GM19238 (cell line): Measurements from ENCODE around the gene EBF3.

ENCODE experiments used
- DNase-seq: peaks from one replicate; pipeline ENCODE4 v3.0.0; 2011; ENCODE audit warnings: low spot score; ENCODE audit not compliant: insufficient read length

Gene EBF3

DNA sequence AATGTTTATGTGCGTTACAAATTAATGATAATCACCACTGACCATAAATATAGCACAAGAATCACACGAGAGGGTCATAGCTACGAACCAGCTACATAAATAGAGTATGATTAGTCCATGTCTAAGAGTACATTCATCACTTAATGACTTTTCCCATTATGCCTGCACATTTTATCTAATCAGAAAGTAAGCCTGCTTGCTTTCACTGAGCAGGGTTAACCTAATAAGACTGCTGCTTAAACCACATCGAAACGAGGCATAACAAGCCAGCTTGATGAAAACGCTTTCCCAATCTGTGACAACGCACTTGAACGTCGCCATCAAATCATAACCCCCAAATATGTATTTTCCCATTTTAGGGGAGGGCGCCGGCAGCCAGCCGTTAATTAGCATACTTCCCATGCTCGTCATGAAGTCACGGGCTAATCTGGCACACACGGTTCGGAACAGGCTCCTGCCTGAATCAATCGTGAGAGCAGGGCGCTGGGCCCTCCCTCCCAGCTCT lies 71.5 kb downstream of the EBF3 start:
- DNase-seq = no peak

DNA sequence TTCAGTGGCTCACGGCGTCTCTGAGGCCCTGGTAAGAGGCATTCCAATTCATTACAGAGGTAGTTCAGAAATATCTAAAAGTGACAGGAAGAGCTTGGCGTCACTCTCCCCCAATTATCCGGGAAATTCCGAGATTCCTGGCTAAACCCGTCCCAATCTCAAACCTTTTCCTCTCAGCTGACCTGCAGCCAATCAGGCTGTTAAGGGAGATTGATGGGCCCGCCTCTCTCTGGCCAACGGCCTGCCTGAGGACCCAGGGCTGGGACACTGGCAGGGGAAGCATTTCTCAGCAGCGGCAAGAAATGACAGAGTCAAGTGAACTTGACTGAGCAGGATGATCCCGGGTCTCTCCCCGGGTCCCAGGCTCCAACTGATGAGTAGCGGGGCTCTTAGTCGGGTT lies 72.3 kb downstream of the EBF3 start:
- no peak for DNase-seq

DNA sequence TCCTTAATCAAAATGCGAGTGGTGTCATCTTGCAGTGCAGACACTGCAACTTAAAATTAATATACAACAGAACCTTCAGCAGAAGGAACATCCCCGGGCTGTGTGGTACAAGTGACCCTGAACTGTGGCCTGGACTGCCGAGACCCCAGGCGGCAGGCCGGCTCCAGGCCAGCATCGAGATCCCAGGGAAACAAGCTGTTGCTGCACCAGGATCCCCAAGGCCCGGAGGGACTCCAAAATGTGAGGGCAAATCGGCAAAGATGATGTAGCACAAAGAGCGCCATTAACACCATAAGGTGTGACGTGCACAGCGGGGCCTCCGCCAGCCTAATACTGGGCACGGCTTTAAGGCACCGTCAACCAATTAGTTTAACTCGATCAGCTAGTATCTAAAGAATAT lies 73.9 kb downstream of the EBF3 start:
- no peak for DNase-seq

DNA sequence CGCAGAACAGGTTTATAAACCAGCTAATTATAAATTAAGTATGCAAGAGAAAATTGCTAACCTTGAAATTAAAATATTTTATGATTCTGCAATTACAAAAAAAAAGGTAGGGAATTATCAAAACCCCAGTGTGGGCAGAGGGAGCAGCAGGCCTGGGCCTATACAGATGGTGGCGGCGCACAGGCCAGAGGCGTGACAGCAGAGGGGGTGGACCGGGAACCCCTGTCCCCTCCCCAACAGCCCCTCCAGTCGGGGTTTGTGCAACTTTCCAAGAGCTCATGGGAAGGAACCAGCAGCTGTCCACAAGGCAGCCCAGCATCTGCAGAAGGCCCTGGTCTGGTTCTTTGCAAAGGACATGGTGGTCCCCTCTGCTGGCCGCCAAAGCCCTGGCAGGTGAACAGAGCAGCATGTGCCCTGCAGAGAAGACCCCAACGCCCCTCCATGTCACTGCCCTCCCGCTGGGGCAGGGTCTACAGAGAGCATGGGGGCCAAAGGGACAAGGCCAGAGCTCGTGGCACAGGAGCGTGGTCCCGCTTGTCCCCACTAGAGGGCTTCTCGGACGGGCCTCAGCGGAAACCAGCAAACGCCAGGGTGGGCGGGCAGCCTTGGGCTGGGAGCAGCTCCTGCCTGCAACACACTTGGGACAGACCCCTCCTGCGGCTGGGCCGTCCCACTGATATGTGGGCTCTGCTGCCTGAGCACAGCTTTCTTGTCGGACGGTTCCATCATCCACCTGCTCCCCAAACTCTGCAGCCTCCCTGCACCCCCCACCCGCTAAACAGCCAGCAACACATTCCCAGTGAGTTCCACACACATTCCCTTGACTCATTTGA lies 75.1 kb downstream of the EBF3 start:
- peak; percentile 62 for DNase-seq

DNA sequence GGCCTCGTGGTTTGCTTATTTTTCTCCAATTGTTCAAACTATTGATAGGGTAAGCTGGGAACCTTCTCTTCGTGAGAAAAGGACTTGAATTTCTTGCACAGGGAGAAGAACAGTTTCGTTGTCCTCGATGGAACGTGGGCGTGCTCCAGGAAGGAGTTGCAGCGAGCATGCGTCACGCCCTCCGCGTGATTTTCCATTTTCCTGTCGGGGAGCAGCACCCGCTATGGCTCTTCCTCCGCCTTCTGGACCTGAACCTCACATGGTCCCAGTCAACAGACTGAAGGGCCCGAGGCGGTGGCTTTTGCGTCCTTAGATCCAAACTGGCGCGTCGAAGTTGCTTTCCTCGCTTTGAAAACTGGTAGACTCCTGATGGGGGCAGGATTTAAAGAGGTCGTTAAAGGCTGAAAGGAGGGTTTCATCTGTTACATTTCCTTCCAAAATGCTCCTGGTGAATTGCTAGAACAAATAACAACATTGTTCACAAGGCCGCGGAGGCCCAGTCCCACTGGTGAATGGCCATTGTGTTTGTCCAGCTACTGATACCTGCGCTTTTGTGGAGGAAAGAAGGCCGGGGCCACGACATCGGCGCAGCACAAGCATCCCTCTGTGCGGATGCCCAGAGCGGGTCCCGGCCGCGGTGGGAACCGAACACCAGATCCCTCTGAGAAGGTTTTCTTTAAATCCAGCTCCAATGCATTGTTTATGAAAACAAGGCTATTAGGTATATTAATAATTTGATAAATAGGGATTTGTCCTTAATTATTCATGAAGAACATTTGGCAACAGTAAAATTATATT lies 75.9 kb downstream of the EBF3 start:
- no peak for DNase-seq

DNA sequence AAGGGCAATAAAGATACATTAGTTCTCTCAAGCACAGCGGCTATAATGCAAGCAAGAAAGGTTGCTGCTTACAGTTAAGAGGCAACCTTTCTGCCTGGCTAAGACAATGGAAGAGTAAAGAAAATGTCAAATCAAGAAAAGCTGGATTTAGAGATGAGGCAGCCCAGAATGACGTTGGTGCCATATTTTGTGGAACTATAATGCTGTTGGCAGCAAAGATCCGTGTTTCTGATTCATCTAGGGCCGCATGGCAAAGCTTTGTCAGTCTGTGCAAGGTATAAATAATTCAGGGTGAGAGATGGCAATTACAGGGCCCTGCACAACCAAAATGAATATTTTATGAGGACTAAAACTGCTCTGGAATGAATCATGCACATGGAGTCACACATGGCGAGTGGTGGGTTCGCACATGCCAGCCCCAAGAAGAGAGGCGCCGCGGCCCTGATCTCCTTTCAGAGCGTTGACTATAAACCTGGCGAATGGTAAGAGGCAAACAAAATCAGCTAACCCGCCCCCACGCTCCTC lies 76.6 kb downstream of the EBF3 start:
- DNase-seq = no peak

DNA sequence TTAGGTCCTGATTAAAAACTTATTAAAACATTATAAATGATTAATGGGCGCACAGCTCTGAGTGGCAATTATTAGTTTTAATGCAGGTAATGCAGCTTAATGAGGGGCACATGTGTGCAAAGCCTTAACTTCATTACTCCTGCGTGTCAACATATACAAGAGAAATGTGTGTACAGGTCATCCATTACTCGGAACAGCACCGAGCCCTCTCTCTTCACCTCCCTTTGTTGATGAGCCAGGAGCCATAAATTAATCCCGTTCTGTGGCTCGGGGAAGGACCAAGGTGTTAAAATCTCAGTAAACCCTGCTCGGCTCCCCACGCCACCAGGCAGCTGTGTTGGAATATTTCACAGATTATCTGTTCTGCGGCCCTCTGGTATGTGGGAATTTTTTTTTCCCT lies 77.8 kb downstream of the EBF3 start:
- no peak for DNase-seq

DNA sequence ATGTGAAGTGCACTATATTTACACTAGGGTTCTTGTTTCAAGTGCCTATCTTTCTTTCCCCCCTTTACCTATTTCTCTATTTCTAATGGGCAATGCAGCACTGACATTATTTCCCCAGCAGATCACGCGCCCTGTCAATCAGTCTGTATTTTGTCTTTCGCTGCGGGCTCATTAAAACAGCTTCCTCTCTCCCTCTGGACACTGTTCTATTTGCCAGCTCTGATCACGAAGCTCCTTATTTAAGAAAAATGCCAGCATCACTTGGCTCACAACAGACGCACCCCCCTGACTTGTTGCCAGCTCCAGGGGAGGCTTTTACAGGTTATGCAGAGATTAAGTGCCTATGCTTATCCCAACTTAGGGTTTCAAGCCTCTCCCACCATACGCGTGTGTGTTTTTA lies 78.5 kb downstream of the EBF3 start:
- no peak for DNase-seq

DNA sequence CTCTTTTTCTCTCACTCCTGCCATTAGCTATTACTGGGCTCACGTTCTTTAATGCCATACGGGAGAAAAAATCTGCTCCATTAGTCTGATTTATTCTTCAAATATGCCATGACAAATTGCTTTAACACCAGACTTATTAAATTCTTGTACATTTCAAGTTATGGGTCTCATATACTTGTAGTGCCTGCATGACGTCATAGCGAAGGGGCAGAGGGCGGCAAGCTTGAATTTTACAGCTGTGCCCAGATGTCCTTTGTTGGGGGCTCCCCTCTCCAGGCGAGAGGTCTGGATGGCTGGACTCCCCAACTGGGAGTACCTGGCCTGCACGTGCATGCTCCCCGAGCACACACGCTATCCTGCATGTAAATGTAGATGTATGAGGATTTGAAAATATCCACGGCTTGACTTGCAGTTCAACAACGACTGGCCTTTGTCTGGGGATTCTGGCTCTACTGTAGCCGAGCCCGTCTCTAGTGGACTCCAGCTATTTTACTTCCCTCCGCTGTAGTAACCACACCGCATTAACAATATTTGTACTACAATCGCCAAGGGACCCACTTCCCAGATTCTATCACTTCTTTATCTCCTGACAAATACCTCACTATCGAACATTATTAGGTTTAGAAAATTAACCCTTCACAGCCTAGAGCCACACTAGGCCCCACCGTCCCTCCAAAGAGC lies 79.5 kb downstream of the EBF3 start:
- no peak for DNase-seq

DNA sequence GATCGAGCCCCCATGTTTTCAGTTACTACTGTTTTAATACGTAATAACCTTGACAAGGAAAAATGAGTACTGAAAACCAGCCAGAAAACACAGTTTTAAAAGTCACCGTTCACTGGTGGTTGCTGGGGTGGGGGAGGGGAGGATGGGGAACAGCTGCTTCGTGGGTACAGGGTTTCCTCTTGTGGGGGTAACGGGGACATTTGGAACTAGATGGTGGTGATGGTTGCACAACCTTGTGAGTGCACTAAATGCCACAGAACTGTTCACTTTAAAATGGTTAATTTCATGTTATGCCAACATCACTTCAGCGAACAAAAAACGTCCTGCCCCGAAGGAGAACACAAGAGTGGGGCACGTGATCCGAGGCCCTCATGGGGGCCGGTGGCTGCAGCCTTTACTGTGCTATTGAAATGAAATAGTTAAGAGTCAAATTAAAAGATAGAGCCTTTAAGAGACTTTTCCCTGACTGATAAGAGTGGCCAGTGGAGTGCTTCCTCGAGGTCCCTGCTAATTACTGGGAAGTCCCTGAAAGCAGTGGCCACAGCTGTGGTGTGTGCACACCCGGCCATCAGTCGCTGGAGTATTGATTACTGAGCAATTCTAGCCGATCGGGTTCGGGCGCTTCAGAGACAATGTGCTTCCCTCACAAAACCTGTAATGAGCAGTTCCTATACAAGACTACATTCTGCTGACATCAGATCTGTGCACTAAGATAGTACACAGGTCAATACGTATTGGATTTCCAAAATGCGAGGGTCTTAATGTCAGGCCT lies 80.3 kb downstream of the EBF3 start:
- no peak for DNase-seq

DNA sequence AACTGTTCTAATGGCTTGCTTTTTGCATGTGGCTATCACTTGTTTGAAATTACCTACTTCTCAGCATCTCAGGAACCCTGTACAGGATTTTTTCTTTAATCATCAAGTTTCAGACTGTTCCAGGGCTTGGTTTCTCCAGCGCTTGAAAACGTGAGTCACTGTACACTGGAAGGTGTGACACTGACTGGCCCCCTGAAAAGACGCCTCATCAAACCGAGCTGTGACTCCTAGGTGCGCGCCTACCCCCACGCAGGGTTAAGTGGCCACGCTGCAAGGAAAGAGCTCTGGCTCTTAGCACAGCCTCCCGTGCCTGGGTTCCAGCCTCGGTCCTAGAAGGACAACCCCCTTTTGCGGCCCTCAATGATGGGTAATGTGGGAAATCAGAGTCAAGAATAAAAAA lies 81.0 kb downstream of the EBF3 start:
- no peak for DNase-seq

DNA sequence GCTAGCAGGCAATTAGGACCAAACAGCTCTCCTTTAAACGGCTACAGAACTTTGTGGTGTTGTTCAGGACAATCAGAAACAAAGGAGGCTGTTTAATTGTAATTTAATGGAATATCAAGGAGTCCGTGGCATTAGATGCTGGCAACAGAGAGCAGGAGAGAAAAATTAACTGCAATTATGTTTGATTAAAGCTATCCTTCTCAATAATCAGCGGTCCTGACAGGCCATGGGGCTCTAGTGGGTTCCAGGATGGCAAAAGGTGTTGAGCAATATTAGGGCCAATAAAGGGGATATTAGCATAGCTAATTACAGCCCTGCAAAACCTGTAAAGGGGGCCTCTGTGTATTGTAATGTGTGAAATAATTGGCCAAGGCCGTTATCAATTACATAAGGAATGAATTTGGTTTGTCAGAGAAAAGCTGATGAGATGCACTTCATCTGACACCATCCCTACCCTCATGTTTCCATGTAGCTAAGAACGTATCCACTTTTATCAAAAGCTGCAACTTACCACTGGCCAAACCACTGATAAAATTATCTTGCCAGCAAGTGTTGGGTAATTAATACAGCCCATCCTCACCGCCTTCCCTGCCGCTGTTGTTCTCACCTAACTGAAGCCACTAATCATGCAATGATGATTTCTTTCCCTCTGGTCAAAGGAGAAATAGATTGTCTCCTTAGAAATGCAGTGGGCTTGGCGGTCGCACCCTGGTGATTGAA lies 81.6 kb downstream of the EBF3 start:
- DNase-seq = no peak

DNA sequence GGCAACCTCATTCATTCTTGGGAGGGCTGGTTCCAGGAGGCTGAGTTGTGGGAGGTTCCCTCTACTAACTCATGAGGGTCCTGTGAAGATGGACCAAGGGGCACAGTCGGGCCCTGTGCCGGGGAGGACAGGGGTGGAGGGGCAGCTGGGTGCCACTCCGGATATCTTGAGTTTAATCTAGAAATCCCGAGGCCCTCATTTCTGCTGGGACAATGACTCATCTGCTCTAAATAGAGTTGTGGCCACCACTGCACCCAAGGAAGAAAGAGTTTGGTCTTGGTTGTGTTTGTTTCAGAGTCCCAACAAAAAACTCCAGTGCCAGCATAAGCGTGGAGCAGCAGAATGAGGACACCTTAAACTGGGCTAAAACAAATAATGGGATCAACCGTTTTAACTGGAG lies 82.4 kb downstream of the EBF3 start:
- DNase-seq = no peak

DNA sequence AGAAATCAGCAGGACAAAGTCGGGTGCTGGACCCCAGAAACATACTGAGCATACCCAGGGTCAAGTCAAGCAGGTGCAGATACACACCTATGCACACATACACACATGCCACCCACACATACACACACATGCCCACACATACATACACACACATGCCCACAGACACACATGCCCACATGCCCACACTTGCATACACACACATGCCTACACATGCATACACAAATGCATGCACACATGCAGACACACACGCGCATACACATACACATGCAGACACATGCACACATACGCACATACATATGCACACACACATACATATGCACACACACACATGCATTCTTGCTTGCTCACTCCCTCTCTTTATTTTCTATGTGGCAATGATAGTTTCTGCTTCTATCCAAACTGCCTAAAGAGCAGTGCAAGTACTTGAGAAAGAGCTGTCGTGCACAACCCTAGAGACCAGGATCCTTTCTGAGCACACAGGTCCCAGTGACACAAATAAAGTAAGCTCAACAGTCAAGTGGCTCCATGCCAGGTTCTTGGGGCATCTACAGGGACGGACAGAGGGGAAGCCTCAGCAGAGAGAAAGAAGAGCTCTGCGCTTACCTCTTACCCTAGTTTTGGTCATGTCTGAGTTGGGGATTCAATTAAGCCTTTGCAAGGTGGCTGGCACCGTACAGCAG lies 83.7 kb downstream of the EBF3 start:
- no peak for DNase-seq

DNA sequence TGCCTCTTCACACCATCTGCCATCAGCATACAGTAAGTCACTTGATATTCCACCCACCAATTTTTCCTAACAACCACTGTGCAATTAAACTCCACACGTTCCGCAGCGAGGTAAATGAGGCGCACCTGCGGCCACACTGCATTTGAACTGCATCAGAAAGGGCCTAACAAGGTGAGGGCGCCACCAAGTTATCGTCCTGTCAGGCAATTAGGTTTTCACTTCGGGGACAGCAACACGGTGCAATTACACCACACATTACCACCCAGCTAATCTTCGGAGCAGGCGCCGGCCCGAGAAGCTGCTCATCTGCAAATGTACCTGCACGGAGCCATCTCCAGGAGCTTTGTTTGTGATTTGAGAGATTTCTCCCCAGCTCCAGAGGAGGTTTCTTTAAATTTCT lies 84.4 kb downstream of the EBF3 start:
- DNase-seq = no peak

DNA sequence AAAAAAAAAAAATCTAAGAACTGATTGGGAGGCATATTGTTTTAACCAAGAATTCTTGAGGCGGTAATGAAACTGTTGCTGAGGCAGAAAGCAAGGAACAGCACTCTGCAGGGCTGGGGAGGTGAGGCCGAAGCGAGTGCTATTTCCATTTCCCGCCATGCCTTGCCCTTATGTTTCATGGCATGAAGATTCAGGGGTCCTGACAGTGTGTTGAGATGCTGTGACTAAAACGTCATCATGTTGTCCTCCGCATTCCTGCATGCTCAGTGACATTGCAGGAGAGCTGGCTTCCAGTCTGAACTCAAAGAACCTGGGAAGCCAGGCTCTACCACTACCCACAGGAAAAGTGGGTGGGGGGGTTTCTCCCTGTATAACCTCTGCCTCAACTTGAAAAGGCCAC lies 85.2 kb downstream of the EBF3 start:
- DNase-seq = no peak

DNA sequence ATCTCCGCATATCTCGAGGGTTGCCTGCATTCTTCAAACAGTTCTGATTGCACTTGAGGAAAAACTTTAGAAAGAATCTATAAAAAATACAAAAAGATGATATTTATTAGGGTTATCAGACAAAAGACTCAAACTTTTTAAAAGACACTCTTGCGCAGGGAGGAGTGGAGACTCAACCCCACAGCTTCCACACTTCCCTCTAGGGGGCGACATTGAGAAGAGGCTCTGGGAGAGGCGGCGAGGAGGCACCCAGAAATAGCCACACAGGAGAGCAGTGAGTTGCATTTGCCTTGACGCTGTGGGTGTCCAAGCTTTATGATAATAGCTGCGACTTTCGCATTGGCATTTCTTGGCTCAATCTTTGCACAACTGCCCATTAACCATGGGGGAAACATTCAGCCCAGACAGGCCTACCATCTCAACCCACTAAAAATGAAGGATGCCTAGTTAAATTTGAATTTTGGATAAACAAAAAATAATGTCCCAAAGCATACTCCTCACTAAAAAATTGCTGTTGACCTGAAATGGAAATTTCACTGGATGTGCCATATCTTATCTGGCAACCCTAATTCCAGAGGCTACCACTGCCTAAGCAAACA lies 86.2 kb downstream of the EBF3 start:
- no peak for DNase-seq

DNA sequence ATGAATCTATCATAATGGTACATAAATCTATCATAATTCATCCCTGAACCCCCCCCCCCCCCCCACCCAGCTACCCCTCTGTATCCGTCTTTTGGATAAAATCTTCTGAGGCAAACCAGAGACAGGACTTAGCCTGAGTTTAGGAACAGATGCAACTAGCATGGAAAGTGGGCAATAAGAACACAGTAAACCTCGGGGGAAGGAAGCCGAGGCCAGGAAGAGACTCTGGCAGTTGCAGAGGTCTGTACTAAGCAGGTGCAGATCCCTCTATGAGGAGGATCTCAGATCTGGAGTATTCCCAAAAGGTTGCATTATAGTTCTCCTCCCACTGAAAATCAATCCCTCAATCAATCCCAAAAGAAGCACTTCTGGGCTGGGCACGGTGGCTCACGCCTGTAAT lies 87.2 kb downstream of the EBF3 start:
- no peak for DNase-seq

DNA sequence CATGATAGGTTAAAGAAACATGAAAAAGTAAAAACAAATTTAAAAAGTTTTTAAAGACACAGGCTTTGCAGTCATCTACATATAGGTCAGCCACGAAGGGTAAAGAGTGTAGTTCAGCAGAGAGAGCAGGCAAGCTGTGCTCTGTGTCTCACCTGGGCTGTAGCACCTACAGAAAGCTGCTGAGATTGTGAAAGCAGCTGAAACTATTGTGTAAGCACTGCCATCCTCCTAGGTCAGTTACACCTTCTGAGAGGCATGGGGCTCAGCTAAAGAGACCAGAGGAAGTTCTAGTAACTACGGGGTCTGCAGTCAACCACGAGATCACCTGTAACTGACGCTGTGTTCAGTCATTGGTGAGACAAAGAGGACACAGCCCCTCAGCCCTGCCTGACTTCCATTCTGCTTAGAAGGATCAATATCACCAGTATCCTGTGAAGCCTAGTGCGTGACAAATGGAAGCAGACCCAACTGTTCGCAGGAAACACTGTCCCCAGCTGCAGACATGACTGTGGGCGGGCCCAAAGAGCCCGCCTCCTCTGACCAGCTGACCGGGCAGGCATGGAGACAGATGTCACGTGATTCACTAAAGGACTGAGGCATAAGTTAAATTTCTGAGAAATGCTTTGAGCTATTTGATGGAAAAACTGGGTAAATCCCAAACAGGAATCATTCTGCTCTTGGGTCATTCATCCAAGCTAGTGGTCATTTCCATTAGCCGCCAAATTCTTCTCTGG lies 87.9 kb downstream of the EBF3 start:
- no peak for DNase-seq
